GM12878 (cell line): ENCODE measurements around the gene KRTAP10-11. TPM values are rescaled to one million over a fixed set of nuclear protein-coding genes. Genes with fewer than 3 reads are reported as not detected.

Experiments used
- ASH2L ChIP-seq: fragments of 300-600, 200-600 bp; sonication (generic); IDR thresholded peaks from 2 replicates; pipeline ENCODE4 v1.6.1; 2017; ENCODE audit warnings: low read depth, mild to moderate bottlenecking, borderline replicate concordance
- BACH1 ChIP-seq: fragments of 450-650 bp; IDR thresholded peaks from 2 replicates; pipeline ENCODE4 v1.6.1; 2017; ENCODE audit warnings: mild to moderate bottlenecking, borderline replicate concordance
- CHD4 ChIP-seq: fragments of 200-600 bp; sonication (generic); IDR thresholded peaks from 2 replicates; pipeline ENCODE4 v1.6.1; 2016; ENCODE audit warnings: mild to moderate bottlenecking
- EP300 ChIP-seq, 2 experiments: fragments of 150-350 bp in 1 of 2; IDR thresholded peaks; 2 replicates each; pipeline ENCODE4 v1.6.1; 2011 to 2012; ENCODE audit warnings: low read depth in 2 of 2, low read length in 2 of 2, borderline replicate concordance in 1 of 2, improper control_type of control experiment in 1 of 2, inconsistent platforms in 1 of 2; ENCODE audit not compliant: control insufficient read depth in 1 of 2
- ESRRA ChIP-seq: IDR thresholded peaks from 2 replicates; pipeline ENCODE4 v1.6.1; 2012; ENCODE audit warnings: mild to moderate bottlenecking, low read length, improper control_type of control experiment
- KAT2A ChIP-seq: conservative IDR thresholded peaks from 2 replicates; pipeline ENCODE4 v1.6.1; 2011; ENCODE audit warnings: low read depth, low read length; ENCODE audit not compliant: control insufficient read depth
- NFYA ChIP-seq: IDR thresholded peaks from 2 replicates; pipeline ENCODE4 v1.6.1; 2011; ENCODE audit warnings: low read depth, mild to moderate bottlenecking, low read length, improper control_type of control experiment, borderline replicate concordance
- SIX5 ChIP-seq: IDR thresholded peaks from 2 replicates; pipeline ENCODE4 v1.6.1; 2011; ENCODE audit warnings: mild to moderate bottlenecking, low read depth, low read length, moderate library complexity; ENCODE audit not compliant: severe bottlenecking
- SMARCA5 ChIP-seq: fragments of 450-650 bp; IDR thresholded peaks from 2 replicates; pipeline ENCODE4 v1.6.1; 2017; ENCODE audit warnings: mild to moderate bottlenecking
- ZBED1 ChIP-seq: IDR thresholded peaks from 2 replicates; pipeline ENCODE4 v1.6.1; 2016; ENCODE audit warnings: borderline replicate concordance
- ZNF24 ChIP-seq: fragments of 450-650 bp; IDR thresholded peaks from 2 replicates; pipeline ENCODE4 v1.6.1; 2017; ENCODE audit warnings: antibody characterized with exemption, mild to moderate bottlenecking
- polyA plus RNA-seq, 11 experiments: library from polyadenylated mRNA; depleted of rRNA in 4 of 11; unstranded in 6 of 11; stranded (reverse) in 5 of 11; fragments of >200 nt; fragmentation: Nextera tagmentation in 4 of 11; fragmentation: Illumina TruSeq in 1 of 11; extraction: Ambion mirVana in 4 of 11; extraction: Trizol in 1 of 11; gene quantifications; 1 replicate in 1 of 11; 2 replicates in 10 of 11; pipeline versions ENCODE4 v1.2.1 to v1.2.3, GENCODE V29; 2011 to 2016; ENCODE audit warnings: inconsistent platforms in 2 of 11, missing spikeins in 2 of 11, low read depth in 1 of 11
- total RNA-seq, 4 experiments: library from RNA; depleted of rRNA in 3 of 4; stranded (reverse); fragments of >200 nt in 3 of 4; fragmentation: Illumina TruSeq in 1 of 4; extraction: Trizol in 1 of 4; gene quantifications; 2 replicates each; pipeline versions ENCODE4 v1.2.1 to v1.2.3, GENCODE V29; 2013 to 2021
- TF ChIP-seq, protein P1 (sequence below), 3 experiments: IDR thresholded peaks in 2 of 3; conservative IDR thresholded peaks in 1 of 3; 2 replicates each; pipeline ENCODE4 v1.5.1; 2011; ENCODE audit warnings: low read depth in 3 of 3, low read length in 3 of 3, mild to moderate bottlenecking in 3 of 3, control low read depth in 2 of 3, moderate library complexity in 2 of 3, inconsistent platforms in 1 of 3, mixed read lengths in 1 of 3; ENCODE audit not compliant: control insufficient read depth in 2 of 3, insufficient read depth in 1 of 3; ENCODE audit errors: extremely low read depth in 1 of 3
- TF ChIP-seq, protein P2 (sequence below): fragments of 450-650 bp; IDR thresholded peaks from 2 replicates; pipeline ENCODE4 v1.6.1; 2018; ENCODE audit warnings: mild to moderate bottlenecking, low read depth, moderate library complexity; ENCODE audit not compliant: partially characterized antibody

Gene KRTAP10-11
- total and polyA plus RNA-seq, 10 of the 15 experiments (the other 5 are each of a cell fraction or from before 2014, with no cell fraction given) = not detected

DNA sequence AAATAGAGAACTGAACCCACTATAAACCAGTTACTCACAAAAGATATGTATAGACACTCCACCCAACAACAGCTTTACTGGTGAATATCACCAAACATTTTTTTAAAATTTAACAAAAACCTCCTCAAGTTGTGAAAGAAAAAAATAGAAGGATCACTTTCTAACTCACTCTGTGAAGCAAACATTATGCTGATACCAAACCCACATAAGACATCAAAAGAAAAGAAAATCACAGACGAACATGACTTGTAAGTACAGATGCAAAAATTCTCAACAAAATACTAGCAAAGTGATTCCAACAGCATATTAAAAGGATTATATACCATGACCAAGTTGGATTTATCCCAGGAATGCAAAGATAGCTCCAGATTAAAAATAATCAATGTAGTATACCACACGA, 45.5 kb downstream of the KRTAP10-11 start (continued):
- TF ChIP-seq, protein P1, sequence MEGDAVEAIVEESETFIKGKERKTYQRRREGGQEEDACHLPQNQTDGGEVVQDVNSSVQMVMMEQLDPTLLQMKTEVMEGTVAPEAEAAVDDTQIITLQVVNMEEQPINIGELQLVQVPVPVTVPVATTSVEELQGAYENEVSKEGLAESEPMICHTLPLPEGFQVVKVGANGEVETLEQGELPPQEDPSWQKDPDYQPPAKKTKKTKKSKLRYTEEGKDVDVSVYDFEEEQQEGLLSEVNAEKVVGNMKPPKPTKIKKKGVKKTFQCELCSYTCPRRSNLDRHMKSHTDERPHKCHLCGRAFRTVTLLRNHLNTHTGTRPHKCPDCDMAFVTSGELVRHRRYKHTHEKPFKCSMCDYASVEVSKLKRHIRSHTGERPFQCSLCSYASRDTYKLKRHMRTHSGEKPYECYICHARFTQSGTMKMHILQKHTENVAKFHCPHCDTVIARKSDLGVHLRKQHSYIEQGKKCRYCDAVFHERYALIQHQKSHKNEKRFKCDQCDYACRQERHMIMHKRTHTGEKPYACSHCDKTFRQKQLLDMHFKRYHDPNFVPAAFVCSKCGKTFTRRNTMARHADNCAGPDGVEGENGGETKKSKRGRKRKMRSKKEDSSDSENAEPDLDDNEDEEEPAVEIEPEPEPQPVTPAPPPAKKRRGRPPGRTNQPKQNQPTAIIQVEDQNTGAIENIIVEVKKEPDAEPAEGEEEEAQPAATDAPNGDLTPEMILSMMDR (IDR thresholded peaks at IDR 0.05 in 2 of 3, conservative IDR thresholded peaks at IDR 0.05 in 1 of 3; ENCODE audit: control insufficient read depth in 2 of 3, extremely low read depth in 1 of 3, insufficient read depth in 1 of 3, low read depth in 3 of 3, low read length in 3 of 3) = no peak
- TF ChIP-seq CHD4 (no peak), ZBED1 (no peak), ESRRA (no peak), KAT2A (no peak), SIX5 (no peak), SMARCA5 (no peak), ZNF24 (no peak), NFYA (no peak), BACH1 (no peak), EP300 (IDR thresholded peaks at IDR 0.05; ENCODE audit: borderline replicate concordance in 1 of 2, control insufficient read depth in 1 of 2, low read depth in 2 of 2, low read length in 2 of 2) (no peak), ASH2L (no peak)
- TF ChIP-seq, protein P2, sequence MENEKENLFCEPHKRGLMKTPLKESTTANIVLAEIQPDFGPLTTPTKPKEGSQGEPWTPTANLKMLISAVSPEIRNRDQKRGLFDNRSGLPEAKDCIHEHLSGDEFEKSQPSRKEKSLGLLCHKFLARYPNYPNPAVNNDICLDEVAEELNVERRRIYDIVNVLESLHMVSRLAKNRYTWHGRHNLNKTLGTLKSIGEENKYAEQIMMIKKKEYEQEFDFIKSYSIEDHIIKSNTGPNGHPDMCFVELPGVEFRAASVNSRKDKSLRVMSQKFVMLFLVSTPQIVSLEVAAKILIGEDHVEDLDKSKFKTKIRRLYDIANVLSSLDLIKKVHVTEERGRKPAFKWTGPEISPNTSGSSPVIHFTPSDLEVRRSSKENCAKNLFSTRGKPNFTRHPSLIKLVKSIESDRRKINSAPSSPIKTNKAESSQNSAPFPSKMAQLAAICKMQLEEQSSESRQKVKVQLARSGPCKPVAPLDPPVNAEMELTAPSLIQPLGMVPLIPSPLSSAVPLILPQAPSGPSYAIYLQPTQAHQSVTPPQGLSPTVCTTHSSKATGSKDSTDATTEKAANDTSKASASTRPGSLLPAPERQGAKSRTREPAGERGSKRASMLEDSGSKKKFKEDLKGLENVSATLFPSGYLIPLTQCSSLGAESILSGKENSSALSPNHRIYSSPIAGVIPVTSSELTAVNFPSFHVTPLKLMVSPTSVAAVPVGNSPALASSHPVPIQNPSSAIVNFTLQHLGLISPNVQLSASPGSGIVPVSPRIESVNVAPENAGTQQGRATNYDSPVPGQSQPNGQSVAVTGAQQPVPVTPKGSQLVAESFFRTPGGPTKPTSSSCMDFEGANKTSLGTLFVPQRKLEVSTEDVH = no peak
